K562 (cell line): Measurements from ENCODE around the gene ARPP21. TPM values are rescaled to one million over a fixed set of nuclear protein-coding genes. Genes with fewer than 3 reads are reported as not detected.

Experiments used
- ATAC-seq: fragments of 200-7000 bp; cut with Tn5 transposase; 3 replicates; pipeline ENCODE4 v1.9.1; 2020; ENCODE audit warnings: moderate library complexity
- BruUV-seq: library from RNA; stranded (reverse); fragments of 400-500 nt; replicated peaks from 2 replicates; lab custom pipeline; 2021; lab: Mats Ljungman, UMichigan
- CTCF ChIA-PET: fragments of 300-600 bp; formaldehyde crosslinking; extraction: SDS; loops from one replicate; lab custom pipeline; 2021; ENCODE audit warnings: low intra/inter-chr PET ratio; lab: Yijun Ruan, JAX
- POLR2A ChIA-PET: fragments of 300-600, 350-650 bp; sonication (Branson Sonifier 250); formaldehyde crosslinking; extraction: SDS; loops from one replicate; lab custom pipeline; 2021; ENCODE audit warnings: antibody characterized with exemption, inconsistent platforms; lab: Yijun Ruan, JAX
- DNase-seq, 4 experiments: peaks; one replicate each; pipeline versions ENCODE4 v3.0.0 to v3.0.0-alpha.2; 2011 to 2018; ENCODE audit warnings: low spot score in 3 of 4, mixed read lengths in 3 of 4; ENCODE audit errors: extremely low read depth in 1 of 4
- FAIRE-seq: peaks from 2 replicates; lab custom pipeline; 2011; peaks lifted over from hg19 to GRCh38; lab: Jason Lieb, UNC
- H2AFZ ChIP-seq: 2 replicates; pipeline ENCODE4 v1.6.0; 2011; ENCODE audit warnings: low read depth, low read length, control low read depth, inconsistent platforms
- H3K27ac ChIP-seq: fragments of 200-600 bp; 3 replicates; pipeline ENCODE4 v1.8.0; 2011; ENCODE audit warnings: low read depth, mild to moderate bottlenecking, control low read depth, inconsistent platforms, low read length, moderate library complexity, mixed read lengths; ENCODE audit errors: extremely low read depth
- H3K27me3 ChIP-seq, 2 experiments: fragments of 300-600 bp in 1 of 2; 2 replicates in 1 of 2; 3 replicates in 1 of 2; pipeline versions ENCODE4 v1.6.0 to v1.8.0; 2011; ENCODE audit warnings: inconsistent platforms in 2 of 2, low read length in 2 of 2, mild to moderate bottlenecking in 1 of 2, mixed read lengths in 1 of 2, moderate library complexity in 1 of 2; ENCODE audit not compliant: control insufficient read depth in 2 of 2, insufficient read depth in 2 of 2
- H3K36me3 ChIP-seq: fragments of 300-600 bp; 3 replicates; pipeline ENCODE4 v1.8.0; 2011; ENCODE audit warnings: mild to moderate bottlenecking, low read length, inconsistent platforms; ENCODE audit not compliant: control insufficient read depth, insufficient read depth
- H3K4me1 ChIP-seq, 2 experiments: fragments of 200-600 bp in 1 of 2; replicated peaks in 1 of 2; 2 replicates in 1 of 2; 3 replicates in 1 of 2; pipeline versions ENCODE4 v1.5.1 to v1.8.0; 2011; ENCODE audit warnings: inconsistent platforms in 2 of 2, low read length in 2 of 2, mild to moderate bottlenecking in 1 of 2, mixed read lengths in 1 of 2, moderate library complexity in 1 of 2; ENCODE audit not compliant: control insufficient read depth in 2 of 2, insufficient read depth in 2 of 2
- H3K4me2 ChIP-seq: 2 replicates; pipeline ENCODE4 v1.6.1; 2011; ENCODE audit warnings: low read length, control low read depth, inconsistent platforms, mixed read lengths; ENCODE audit not compliant: insufficient read depth
- H3K4me3 ChIP-seq: fragments of 200-600 bp; sonication (generic), shearing (Covaris generic); 2 replicates; pipeline ENCODE4 v1.5.1; 2016; ENCODE audit warnings: control low read depth, inconsistent platforms
- H3K79me2 ChIP-seq: fragments of 200-600 bp; 3 replicates; pipeline ENCODE4 v1.8.0; 2011; ENCODE audit warnings: low read length, inconsistent platforms; ENCODE audit not compliant: control insufficient read depth, insufficient read depth
- H3K9ac ChIP-seq, 2 experiments: 2 replicates each; pipeline versions ENCODE4 v1.6.0 to v1.6.1; 2011; ENCODE audit warnings: low read depth in 2 of 2, low read length in 2 of 2, control low read depth in 1 of 2, inconsistent platforms in 1 of 2, mild to moderate bottlenecking in 1 of 2, mixed read lengths in 1 of 2; ENCODE audit not compliant: insufficient read depth in 1 of 2
- H3K9me1 ChIP-seq: one replicate; pipeline ENCODE4 v1.6.0; 2011; ENCODE audit warnings: inconsistent platforms, mild to moderate bottlenecking, low read length, moderate library complexity; ENCODE audit not compliant: control insufficient read depth, insufficient read depth
- H3K9me3 ChIP-seq: replicated peaks from 2 replicates; pipeline ENCODE4 v1.5.1; 2011; ENCODE audit warnings: low read depth, low read length, inconsistent platforms; ENCODE audit not compliant: control insufficient read depth, insufficient read depth
- H4K20me1 ChIP-seq: replicated peaks from 2 replicates; pipeline ENCODE4 v1.6.1; 2011; ENCODE audit warnings: low read length, inconsistent platforms, mixed read lengths; ENCODE audit not compliant: control insufficient read depth, insufficient read depth
- ATF1 ChIP-seq, 2 experiments: fragments of 450-650 bp in 1 of 2; IDR thresholded peaks; 2 replicates each; pipeline ENCODE4 v1.6.1; 2016; ENCODE audit warnings: missing compliant biosample characterization in 1 of 2, missing genetic modification characterization in 1 of 2
- CREB5 ChIP-seq: fragments of 250-450 bp; sonication (Bioruptor Pico); IDR thresholded peaks from 2 replicates; pipeline ENCODE4 v1.5.0; 2020; ENCODE audit warnings: mild to moderate bottlenecking
- E2F3 ChIP-seq: fragments of 250-450 bp; sonication (Bioruptor Pico); IDR thresholded peaks from 2 replicates; pipeline ENCODE4 v1.4.0; 2020; ENCODE audit warnings: mild to moderate bottlenecking
- FOXK1 ChIP-seq: sonication (generic); formaldehyde crosslinking; IDR thresholded peaks from 2 replicates; pipeline ENCODE4 v1.8.0; 2022; ENCODE audit warnings: missing genetic modification reagents, mild to moderate bottlenecking, borderline replicate concordance
- RNF2 ChIP-seq: sonication (generic); IDR thresholded peaks from 2 replicates; pipeline ENCODE4 v1.6.1; 2016
- TEAD4 ChIP-seq, 2 experiments: sonication (generic) in 1 of 2; formaldehyde crosslinking in 1 of 2; IDR thresholded peaks; 2 replicates each; pipeline versions ENCODE4 v1.6.1 to v1.8.0; 2012 to 2022; ENCODE audit warnings: borderline replicate concordance in 1 of 2, inconsistent platforms in 1 of 2, low read length in 1 of 2, mild to moderate bottlenecking in 1 of 2, missing genetic modification reagents in 1 of 2
- ZNF121 ChIP-seq: sonication (generic); formaldehyde crosslinking; conservative IDR thresholded peaks from 2 replicates; pipeline ENCODE4 v1.8.0; 2022; ENCODE audit warnings: missing genetic modification reagents
- ZNF277 ChIP-seq: fragments of 250-450 bp; sonication (Bioruptor Pico); IDR thresholded peaks from 2 replicates; pipeline ENCODE4 v1.8.0; 2022; ENCODE audit warnings: inconsistent platforms, mild to moderate bottlenecking, moderate library complexity, borderline replicate concordance
- WGBS: fragments of 100-300 bp; shearing (Covaris generic); methylation state at CpG from one replicate; pipeline ENCODE4 v1.1.6; 2016; ENCODE audit warnings: low coverage, mixed read lengths; ENCODE audit not compliant: insufficient coverage; ENCODE audit errors: missing lambda C conversion rate; 5-methylcytosine and 5-hydroxymethylcytosine counted together
- in situ Hi-C: fragments of 300-500 bp; cut with MboI; formaldehyde crosslinking; loops from 4 replicates; pipeline ENCODE4 v1.15.0; 2018; ENCODE audit warnings: inconsistent platforms, mixed read lengths
- intact Hi-C: fragments of 100-400 bp; cut with micrococcal nuclease; formaldehyde crosslinking; loops from 2 replicates; pipeline ENCODE4 v1.14.2; 2022
- polyA plus RNA-seq, 8 experiments: library from polyadenylated mRNA; depleted of rRNA in 4 of 8; stranded (reverse) in 5 of 8; unstranded in 3 of 8; fragments of >200 nt; fragmentation: Nextera tagmentation in 2 of 8; fragmentation: Illumina TruSeq in 1 of 8; extraction: Ambion mirVana in 2 of 8; extraction: Trizol in 1 of 8; gene quantifications; 2 replicates each; pipeline versions ENCODE4 v1.2.1 to v1.2.3, GENCODE V29; 2011 to 2014; ENCODE audit warnings: inconsistent platforms in 1 of 8, missing spikeins in 1 of 8
- total RNA-seq, 7 experiments: library from RNA; depleted of rRNA in 6 of 7; stranded (reverse); fragments of >200 nt in 6 of 7; fragmentation: Illumina TruSeq in 2 of 7; extraction: Trizol in 2 of 7; gene quantifications; 2 replicates each; pipeline versions ENCODE4 v1.2.1 to v1.2.3, GENCODE V29; 2011 to 2021; ENCODE audit warnings: low replicate concordance in 1 of 7

Gene ARPP21
- total and polyA plus RNA-seq, 9 of the 15 experiments (the other 6 are each of a cell fraction or from before 2014, with no cell fraction given), result not detected

GRCh38 chr3:35800960-35801459 is 161.7 kb downstream of the ARPP21 start:
- Histone ChIP-seq H4K20me1 (no peaks in the 10 kb centered on the region), H3K9me1 (no peaks in the 10 kb centered on the region), H2AFZ (no peak overlapping the region), H3K4me3 (no peak overlapping the region), H3K4me1 (no peaks in the 10 kb centered on the region), H3K9me3 (peaks cover 2% of the 10 kb centered on the region; the same call in 1 of the 2 replicates), H3K27me3 (no peaks in the 10 kb centered on the region), H3K4me2 (no peak overlapping the region), H3K36me3 (no peaks in the 10 kb centered on the region), H3K27ac (no peak overlapping the region), H3K9ac (no peak overlapping the region), H3K79me2 (no peaks in the 10 kb centered on the region)
- CTCF ChIA-PET, result no interaction called here
- no peak for DNase-seq
- intact Hi-C loops, result no loop called here
- in situ Hi-C loops, result no loop called here
- FAIRE-seq, result no peak
- no peak for ATAC-seq
- no peak for TF ChIP-seq E2F3 (CRISPR knock-in tag)
- TF ChIP-seq ZNF121 (CRISPR knock-in tag), result no peak
- no peak for TF ChIP-seq ATF1 (CRISPR knock-in tag; IDR thresholded peaks at IDR 0.05)
- no peak for TF ChIP-seq ATF1 (tag; IDR thresholded peaks at IDR 0.05)
- no peak for TF ChIP-seq FOXK1
- TF ChIP-seq RNF2, result no peak
- TF ChIP-seq TEAD4 (IDR thresholded peaks at IDR 0.05; ENCODE audit: low read length), result no peak
- TF ChIP-seq TEAD4 (CRISPR knock-in tag; IDR thresholded peaks at IDR 0.05; ENCODE audit: borderline replicate concordance), result no peak
- TF ChIP-seq ZNF277, result no peak
- TF ChIP-seq CREB5 (CRISPR knock-in tag), result no peak
- no TSS peak for BruUV-seq
- POLR2A ChIA-PET, result no interaction called here
- WGBS, result 0% methylated on average over 1 of the region's 1 CpG
